Fibroblast of mammary gland (primary cell): ENCODE measurements around the gene SLC7A5.

Experiments
- DNase-seq: peaks from one replicate; pipeline ENCODE4 v3.0.0-alpha.2; 2010; ENCODE audit warnings: low read depth
- H3K4me3 ChIP-seq: 2 replicates; pipeline ENCODE4 v1.5.1; 2011; ENCODE audit warnings: low read depth, mild to moderate bottlenecking, low read length, moderate library complexity; ENCODE audit not compliant: control insufficient read depth
- CTCF ChIP-seq: conservative IDR thresholded peaks from 2 replicates; pipeline ENCODE4 v1.5.1; 2011; ENCODE audit warnings: low read depth, low read length, inconsistent platforms; ENCODE audit not compliant: control insufficient read depth, insufficient read depth

The SLC7A5 gene

GRCh38 chr16:87853411-87854052, 15.8 kb downstream of the SLC7A5 start:
- no peak for TF ChIP-seq CTCF
- DNase-seq, result peak; percentile 82
- H3K4me3 ChIP-seq, result peak overlapping the region; percentile 43

- no peak overlapping the region for H3K4me3 ChIP-seq
- DNase-seq, result no peak
- no peak for TF ChIP-seq CTCF
These were observed 17.7 kb downstream of the SLC7A5 start for GRCh38 chr16:87851601-87852000.

- no peak overlapping the region for H3K4me3 ChIP-seq
- no peak for TF ChIP-seq CTCF
- DNase-seq, result no peak
These were observed 18.1 kb downstream of the SLC7A5 start for GRCh38 chr16:87851141-87851587.

GRCh38 chr16:87850009-87851006, 19.0 kb downstream of the SLC7A5 start:
- DNase-seq, result peak; percentile 41
- peak; percentile 78 for TF ChIP-seq CTCF
- H3K4me3 ChIP-seq, result no peak overlapping the region

GRCh38 chr16:87849419-87850008, 19.8 kb downstream of the SLC7A5 start:
- H3K4me3 ChIP-seq, result no peak overlapping the region
- TF ChIP-seq CTCF, result no peak
- DNase-seq, result no peak

GRCh38 chr16:87848676-87849345, 20.5 kb downstream of the SLC7A5 start:
- no peak for TF ChIP-seq CTCF
- no peak overlapping the region for H3K4me3 ChIP-seq
- DNase-seq, result no peak
